OCI-LY1 (cell line): ENCODE data around the gene CLEC4E.

Experiments
- CTCF ChIP-seq: fragments of 200-600 bp; sonication (generic), shearing (Covaris generic); IDR thresholded peaks from 2 replicates; pipeline ENCODE4 v1.5.1; 2017; ENCODE audit warnings: mild to moderate bottlenecking, antibody characterized with exemption, low read length, moderate library complexity, mixed read lengths
- EZH2 ChIP-seq: fragments of 200-600 bp; sonication (generic), shearing (Covaris generic); IDR thresholded peaks from 2 replicates; pipeline ENCODE4 v1.8.0; 2017; ENCODE audit warnings: borderline replicate concordance, mixed run types, mild to moderate bottlenecking, antibody characterized with exemption, low read length, moderate library complexity, mixed read lengths

GRCh38 chr12:8499616-8500015 lies 41.1 kb downstream of the CLEC4E start:
- TF ChIP-seq CTCF = peak; percentile 40; the same call in 1 of the 2 replicates
- no peak for TF ChIP-seq EZH2
